ENCODE measurements around the gene BAG1.
A peak's percentile ranks its signal among the peaks of the same experiment; 100 is the strongest.

The BAG1 gene

GRCh38 chr9:33264473-33265177, at the start of gene BAG1, which contains the start of gene CHMP5:
BAG1 (minus strand) TSS chr9:33264708.
CHMP5 (plus strand) TSS chr9:33265049; CDS start chr9:33265079, 30 bp downstream.
- Histone ChIP-seq H3K4me1 (ENCODE audit: control insufficient read depth in 2 of 2, insufficient read depth in 2 of 2, low read length in 2 of 2) (peaks cover 15 to 16% of the 10 kb centered on the region in 2 donors), H3K27ac (ENCODE audit: low read depth in 2 of 2, low read length in 2 of 2) (peak within 1 kb of the TSS; percentile 88 to 89), H3K9ac (ENCODE audit: low read depth in 1 of 2, low read length in 2 of 2) (peak within 1 kb of the TSS; percentile 97 to 98), H3K27me3 (ENCODE audit: control insufficient read depth in 2 of 2, insufficient read depth in 2 of 2, low read length in 2 of 2) (no peaks in the 10 kb centered on the region), H3K9me3 (ENCODE audit: control insufficient read depth in 2 of 2, low read length in 2 of 2) (no peaks in the 10 kb centered on the region), H3K36me3 (ENCODE audit: control insufficient read depth in 2 of 2, insufficient read depth in 2 of 2, low read length in 2 of 2) (peaks cover 43 to 44% of the 10 kb centered on the region in 2 donors), H3K4me3 (ENCODE audit: low read length in 2 of 2) (peak within 1 kb of the TSS; percentile 98 to 99)

GRCh38 chr9:33311953-33312352, 47.4 kb upstream of the BAG1 start:
- Histone ChIP-seq H3K9me3 (ENCODE audit: control insufficient read depth in 2 of 2, low read length in 2 of 2) (no peaks in the 10 kb centered on the region), H3K4me3 (ENCODE audit: low read length in 2 of 2) (no peak overlapping the region), H3K4me1 (ENCODE audit: control insufficient read depth in 2 of 2, insufficient read depth in 2 of 2, low read length in 2 of 2) (no peaks in the 10 kb centered on the region), H3K9ac (ENCODE audit: low read depth in 1 of 2, low read length in 2 of 2) (no peak overlapping the region), H3K27ac (ENCODE audit: low read depth in 2 of 2, low read length in 2 of 2) (no peak overlapping the region), H3K27me3 (ENCODE audit: control insufficient read depth in 2 of 2, insufficient read depth in 2 of 2, low read length in 2 of 2) (no peaks in the 10 kb centered on the region), H3K36me3 (ENCODE audit: control insufficient read depth in 2 of 2, insufficient read depth in 2 of 2, low read length in 2 of 2) (peaks cover 68 to 80% of the 10 kb centered on the region in 2 donors)

GRCh38 chr9:33310748-33311147, 46.2 kb upstream of the BAG1 start:
- peaks cover 71 to 81% of the 10 kb centered on the region in 2 donors for H3K36me3 ChIP-seq (ENCODE audit: control insufficient read depth in 2 of 2, insufficient read depth in 2 of 2, low read length in 2 of 2)
- no peak overlapping the region for H3K4me3 ChIP-seq (ENCODE audit: low read length in 2 of 2)
- H3K9ac ChIP-seq (ENCODE audit: low read depth in 1 of 2, low read length in 2 of 2), result no peak overlapping the region
- no peak overlapping the region for H3K27ac ChIP-seq (ENCODE audit: low read depth in 2 of 2, low read length in 2 of 2)
- H3K4me1 ChIP-seq (ENCODE audit: control insufficient read depth in 2 of 2, insufficient read depth in 2 of 2, low read length in 2 of 2), result no peaks in the 10 kb centered on the region
- no peaks in the 10 kb centered on the region for H3K27me3 ChIP-seq (ENCODE audit: control insufficient read depth in 2 of 2, insufficient read depth in 2 of 2, low read length in 2 of 2)
- no peaks in the 10 kb centered on the region for H3K9me3 ChIP-seq (ENCODE audit: control insufficient read depth in 2 of 2, low read length in 2 of 2)

DNA sequence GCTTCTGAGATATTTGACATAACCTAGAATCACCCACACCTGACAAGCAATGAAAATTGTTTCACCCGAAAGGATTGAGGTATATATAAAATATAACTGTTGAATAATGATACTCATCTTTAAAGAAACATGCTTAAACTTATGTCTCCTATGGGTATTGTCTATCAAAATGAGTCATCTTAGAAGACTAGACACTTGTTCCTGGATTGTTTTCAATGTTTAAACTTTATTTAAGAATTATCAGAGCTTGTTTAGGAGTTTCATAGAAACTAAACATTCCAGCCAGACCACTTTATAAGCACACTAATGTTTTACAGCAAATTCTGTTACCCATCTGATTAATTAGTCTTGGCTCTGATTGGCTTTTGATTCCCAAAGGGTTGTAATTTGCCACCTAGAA, 45.4 kb upstream of the BAG1 start:
- H3K9me3 ChIP-seq (ENCODE audit: control insufficient read depth in 2 of 2, low read length in 2 of 2), result no peaks in the 10 kb centered on the region
- no peak overlapping the region for H3K27ac ChIP-seq (ENCODE audit: low read depth in 2 of 2, low read length in 2 of 2)
- peaks cover 79 to 81% of the 10 kb centered on the region in 2 donors for H3K36me3 ChIP-seq (ENCODE audit: control insufficient read depth in 2 of 2, insufficient read depth in 2 of 2, low read length in 2 of 2)

GRCh38 chr9:33307067-33307466, 42.6 kb upstream of the BAG1 start:
- Histone ChIP-seq H3K4me1 (ENCODE audit: control insufficient read depth in 2 of 2, insufficient read depth in 2 of 2, low read length in 2 of 2) (no peaks in the 10 kb centered on the region), H3K36me3 (ENCODE audit: control insufficient read depth in 2 of 2, insufficient read depth in 2 of 2, low read length in 2 of 2) (peaks cover 79 to 81% of the 10 kb centered on the region in 2 donors), H3K4me3 (ENCODE audit: low read length in 2 of 2) (no peak overlapping the region), H3K27me3 (ENCODE audit: control insufficient read depth in 2 of 2, insufficient read depth in 2 of 2, low read length in 2 of 2) (no peaks in the 10 kb centered on the region), H3K27ac (ENCODE audit: low read depth in 2 of 2, low read length in 2 of 2) (no peak overlapping the region), H3K9me3 (ENCODE audit: control insufficient read depth in 2 of 2, low read length in 2 of 2) (no peaks in the 10 kb centered on the region), H3K9ac (ENCODE audit: low read depth in 1 of 2, low read length in 2 of 2) (no peak overlapping the region)

More for the DNA sequence above, 45.4 kb upstream of the BAG1 start:
- H3K9ac ChIP-seq (ENCODE audit: low read depth in 1 of 2, low read length in 2 of 2), result no peak overlapping the region
- H3K4me3 ChIP-seq (ENCODE audit: low read length in 2 of 2), result no peak overlapping the region
- H3K27me3 ChIP-seq (ENCODE audit: control insufficient read depth in 2 of 2, insufficient read depth in 2 of 2, low read length in 2 of 2), result no peaks in the 10 kb centered on the region
- no peaks in the 10 kb centered on the region for H3K4me1 ChIP-seq (ENCODE audit: control insufficient read depth in 2 of 2, insufficient read depth in 2 of 2, low read length in 2 of 2)

DNA sequence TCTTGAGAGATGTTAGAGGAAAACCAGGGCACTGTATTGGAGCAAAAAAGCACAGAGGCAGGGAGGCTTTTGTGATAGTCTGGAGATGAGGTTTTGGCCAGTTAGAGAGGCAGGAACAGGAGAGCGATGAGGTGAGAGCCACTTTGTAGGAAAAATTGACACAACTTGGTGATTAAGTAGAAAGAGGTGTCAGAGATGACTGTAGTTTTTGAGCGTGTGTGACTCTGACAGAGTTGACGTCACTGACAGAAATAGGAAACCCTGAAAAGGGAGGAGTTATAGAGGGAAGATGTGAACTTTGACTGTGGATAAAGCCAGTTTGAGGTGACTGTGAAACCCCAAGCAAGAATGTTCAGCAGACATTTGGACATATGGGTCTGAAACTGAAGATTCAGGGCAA, 41.5 kb upstream of the BAG1 start:
- Histone ChIP-seq H3K9ac (ENCODE audit: low read depth in 1 of 2, low read length in 2 of 2) (no peak overlapping the region), H3K4me1 (ENCODE audit: control insufficient read depth in 2 of 2, insufficient read depth in 2 of 2, low read length in 2 of 2) (no peaks in the 10 kb centered on the region), H3K9me3 (ENCODE audit: control insufficient read depth in 2 of 2, low read length in 2 of 2) (no peaks in the 10 kb centered on the region), H3K27me3 (ENCODE audit: control insufficient read depth in 2 of 2, insufficient read depth in 2 of 2, low read length in 2 of 2) (no peaks in the 10 kb centered on the region), H3K27ac (ENCODE audit: low read depth in 2 of 2, low read length in 2 of 2) (no peak overlapping the region), H3K4me3 (ENCODE audit: low read length in 2 of 2) (no peak overlapping the region), H3K36me3 (ENCODE audit: control insufficient read depth in 2 of 2, insufficient read depth in 2 of 2, low read length in 2 of 2) (peaks cover 76 to 82% of the 10 kb centered on the region in 2 donors)

- Histone ChIP-seq H3K27me3 (ENCODE audit: control insufficient read depth in 2 of 2, insufficient read depth in 2 of 2, low read length in 2 of 2) (no peaks in the 10 kb centered on the region), H3K4me3 (ENCODE audit: low read length in 2 of 2) (no peak overlapping the region), H3K9ac (ENCODE audit: low read depth in 1 of 2, low read length in 2 of 2) (no peak overlapping the region), H3K36me3 (ENCODE audit: control insufficient read depth in 2 of 2, insufficient read depth in 2 of 2, low read length in 2 of 2) (peaks cover 77 to 85% of the 10 kb centered on the region in 2 donors), H3K4me1 (ENCODE audit: control insufficient read depth in 2 of 2, insufficient read depth in 2 of 2, low read length in 2 of 2) (no peaks in the 10 kb centered on the region), H3K27ac (ENCODE audit: low read depth in 2 of 2, low read length in 2 of 2) (no peak overlapping the region), H3K9me3 (ENCODE audit: control insufficient read depth in 2 of 2, low read length in 2 of 2) (no peaks in the 10 kb centered on the region)
These were observed 39.9 kb upstream of the BAG1 start for GRCh38 chr9:33304362-33304761.

GRCh38 chr9:33300546-33300945, 36.0 kb upstream of the BAG1 start:
- H3K4me3 ChIP-seq (ENCODE audit: low read length in 2 of 2), result no peak overlapping the region
- no peak overlapping the region for H3K27ac ChIP-seq (ENCODE audit: low read depth in 2 of 2, low read length in 2 of 2)
- H3K9ac ChIP-seq (ENCODE audit: low read depth in 1 of 2, low read length in 2 of 2), result no peak overlapping the region
- no peaks in the 10 kb centered on the region for H3K27me3 ChIP-seq (ENCODE audit: control insufficient read depth in 2 of 2, insufficient read depth in 2 of 2, low read length in 2 of 2)
- H3K4me1 ChIP-seq (ENCODE audit: control insufficient read depth in 2 of 2, insufficient read depth in 2 of 2, low read length in 2 of 2), result peaks cover 27 to 31% of the 10 kb centered on the region in 2 donors
- peaks cover 62 to 74% of the 10 kb centered on the region in 2 donors for H3K36me3 ChIP-seq (ENCODE audit: control insufficient read depth in 2 of 2, insufficient read depth in 2 of 2, low read length in 2 of 2)
- no peaks in the 10 kb centered on the region for H3K9me3 ChIP-seq (ENCODE audit: control insufficient read depth in 2 of 2, low read length in 2 of 2)

DNA sequence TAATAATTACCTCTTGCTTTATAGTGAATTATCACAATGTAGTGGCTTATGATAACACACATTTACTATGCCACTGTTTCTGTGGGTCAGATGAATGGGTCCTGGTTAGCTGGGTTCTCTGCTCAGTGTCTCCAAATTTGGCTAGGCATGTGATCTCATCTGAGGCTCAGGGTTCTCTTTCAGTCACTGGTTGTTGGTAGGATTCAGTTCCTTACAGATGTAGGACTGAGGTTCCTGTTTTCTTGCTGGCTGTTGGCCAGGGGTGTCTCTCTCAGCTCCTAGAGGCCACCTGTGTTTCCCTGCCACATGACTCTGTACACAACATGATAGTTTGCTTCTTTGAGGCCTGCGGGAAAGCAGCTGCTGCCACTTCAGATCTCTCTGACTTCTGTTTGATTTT, 32.9 kb upstream of the BAG1 start:
- no peaks in the 10 kb centered on the region for H3K9me3 ChIP-seq (ENCODE audit: control insufficient read depth in 2 of 2, low read length in 2 of 2)
- H3K4me3 ChIP-seq (ENCODE audit: low read length in 2 of 2), result peak overlapping the region in 1 of 2 donors; percentile 42
- peaks cover 37 to 45% of the 10 kb centered on the region in 2 donors for H3K4me1 ChIP-seq (ENCODE audit: control insufficient read depth in 2 of 2, insufficient read depth in 2 of 2, low read length in 2 of 2)
- peak overlapping the region in 1 of 2 donors; percentile 34 for H3K9ac ChIP-seq (ENCODE audit: low read depth in 1 of 2, low read length in 2 of 2)
- H3K36me3 ChIP-seq (ENCODE audit: control insufficient read depth in 2 of 2, insufficient read depth in 2 of 2, low read length in 2 of 2), result peaks cover 50 to 68% of the 10 kb centered on the region in 2 donors
- H3K27ac ChIP-seq (ENCODE audit: low read depth in 2 of 2, low read length in 2 of 2), result peak overlapping the region; percentile 67
- H3K27me3 ChIP-seq (ENCODE audit: control insufficient read depth in 2 of 2, insufficient read depth in 2 of 2, low read length in 2 of 2), result no peaks in the 10 kb centered on the region

- peaks cover 56% of the 10 kb centered on the region in 2 donors for H3K4me1 ChIP-seq (ENCODE audit: control insufficient read depth in 2 of 2, insufficient read depth in 2 of 2, low read length in 2 of 2)
- peaks cover 39 to 56% of the 10 kb centered on the region in 2 donors for H3K36me3 ChIP-seq (ENCODE audit: control insufficient read depth in 2 of 2, insufficient read depth in 2 of 2, low read length in 2 of 2)
- no peak overlapping the region for H3K4me3 ChIP-seq (ENCODE audit: low read length in 2 of 2)
These were observed 31.1 kb upstream of the BAG1 start for GRCh38 chr9:33295571-33295970.

More at GRCh38 chr9:33295571-33295970, 31.1 kb upstream of the BAG1 start:
- H3K9me3 ChIP-seq (ENCODE audit: control insufficient read depth in 2 of 2, low read length in 2 of 2), result no peaks in the 10 kb centered on the region
- H3K27ac ChIP-seq (ENCODE audit: low read depth in 2 of 2, low read length in 2 of 2), result peak overlapping the region in 1 of 2 donors; percentile 67
- no peak overlapping the region for H3K9ac ChIP-seq (ENCODE audit: low read depth in 1 of 2, low read length in 2 of 2)
- no peaks in the 10 kb centered on the region for H3K27me3 ChIP-seq (ENCODE audit: control insufficient read depth in 2 of 2, insufficient read depth in 2 of 2, low read length in 2 of 2)

All from mucosa of rectum (tissue), 2 donors.